ENCODE data around the gene CRB1. TPM values are rescaled to one million over a fixed set of nuclear protein-coding genes. Genes with fewer than 3 reads are reported as not detected.

The CRB1 gene
- total RNA-seq = 1 to 10 TPM in 1 of 10 donors, under 1 TPM in 8, not detected in 1; 0.10 to 1.5 (median 0.42) TPM
- polyA plus RNA-seq = under 1 TPM in 1 of 2 donors, not detected in 1; 0.04 TPM
- long read RNA-seq, donor 1, partial matches to known transcripts = 0 of 1 reads
- long read RNA-seq, donor 1, other reads (novel, unspliced or antisense) = 1 of 1 reads
- long read RNA-seq, donor 2 = 0 reads
- long read RNA-seq, donor 3, partial matches to known transcripts = 1 of 2 reads
- long read RNA-seq, donor 3, other reads (novel, unspliced or antisense) = 1 of 2 reads

GRCh38 chr1:197268012-197268411 is at the start of gene CRB1:
Gene CRB1 (plus strand): TSS chr1:197268252. CDS start chr1:197268413, 161 bp downstream.
- DNase-seq (no peak), ATAC-seq (no peak)
- intact Hi-C loops (cut with DNase I) = no loop called here

DNA sequence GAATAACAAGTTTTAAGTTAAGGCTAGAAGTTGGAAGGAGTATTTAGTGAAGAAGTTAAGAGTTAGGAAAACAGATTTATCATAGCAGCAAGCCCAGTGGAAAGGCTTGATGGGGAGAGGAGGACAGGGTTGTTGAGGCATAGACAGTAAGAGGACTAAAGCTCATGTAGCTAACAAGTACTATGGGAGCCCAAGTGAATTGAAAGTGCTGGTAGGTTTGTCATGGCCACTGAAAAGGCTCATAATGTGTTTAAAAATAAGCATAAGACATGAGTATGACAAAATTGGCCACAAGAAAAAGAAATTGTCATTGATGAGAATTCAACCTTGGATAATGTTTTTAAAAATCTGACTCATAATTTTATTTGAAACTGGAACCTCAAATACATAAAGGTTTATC is 49.2 kb upstream of the CRB1 start:
- Histone ChIP-seq H3K27ac (no peak overlapping the region), H3K27me3 (no peaks in the 10 kb centered on the region), H3K4me1 (no peaks in the 10 kb centered on the region), H3K36me3 (no peaks in the 10 kb centered on the region), H3K4me3 (no peak overlapping the region), H3K9me3 (no peaks in the 10 kb centered on the region)
- intact Hi-C loops (cut with DNase I) = no loop called here
- DNase-seq (no peak), ATAC-seq (no peak)
- TF ChIP-seq, protein P1, sequence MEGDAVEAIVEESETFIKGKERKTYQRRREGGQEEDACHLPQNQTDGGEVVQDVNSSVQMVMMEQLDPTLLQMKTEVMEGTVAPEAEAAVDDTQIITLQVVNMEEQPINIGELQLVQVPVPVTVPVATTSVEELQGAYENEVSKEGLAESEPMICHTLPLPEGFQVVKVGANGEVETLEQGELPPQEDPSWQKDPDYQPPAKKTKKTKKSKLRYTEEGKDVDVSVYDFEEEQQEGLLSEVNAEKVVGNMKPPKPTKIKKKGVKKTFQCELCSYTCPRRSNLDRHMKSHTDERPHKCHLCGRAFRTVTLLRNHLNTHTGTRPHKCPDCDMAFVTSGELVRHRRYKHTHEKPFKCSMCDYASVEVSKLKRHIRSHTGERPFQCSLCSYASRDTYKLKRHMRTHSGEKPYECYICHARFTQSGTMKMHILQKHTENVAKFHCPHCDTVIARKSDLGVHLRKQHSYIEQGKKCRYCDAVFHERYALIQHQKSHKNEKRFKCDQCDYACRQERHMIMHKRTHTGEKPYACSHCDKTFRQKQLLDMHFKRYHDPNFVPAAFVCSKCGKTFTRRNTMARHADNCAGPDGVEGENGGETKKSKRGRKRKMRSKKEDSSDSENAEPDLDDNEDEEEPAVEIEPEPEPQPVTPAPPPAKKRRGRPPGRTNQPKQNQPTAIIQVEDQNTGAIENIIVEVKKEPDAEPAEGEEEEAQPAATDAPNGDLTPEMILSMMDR (IDR thresholded peaks at IDR 0.05) = no peak

More at GRCh38 chr1:197268012-197268411, at the start of gene CRB1:
- TF ChIP-seq, protein P1 (IDR thresholded peaks at IDR 0.05) = no peak
- 53 to 58% methylated on average over 4 of the region's 4 CpGs for WGBS, 2 donors
- Histone ChIP-seq H3K27me3 (no peaks in the 10 kb centered on the region), H3K36me3 (no peaks in the 10 kb centered on the region), H3K4me3 (no peak within 1 kb of the TSS), H3K9me3 (no peaks in the 10 kb centered on the region), H3K27ac (no peak within 1 kb of the TSS), H3K4me1 (no peaks in the 10 kb centered on the region)

DNA sequence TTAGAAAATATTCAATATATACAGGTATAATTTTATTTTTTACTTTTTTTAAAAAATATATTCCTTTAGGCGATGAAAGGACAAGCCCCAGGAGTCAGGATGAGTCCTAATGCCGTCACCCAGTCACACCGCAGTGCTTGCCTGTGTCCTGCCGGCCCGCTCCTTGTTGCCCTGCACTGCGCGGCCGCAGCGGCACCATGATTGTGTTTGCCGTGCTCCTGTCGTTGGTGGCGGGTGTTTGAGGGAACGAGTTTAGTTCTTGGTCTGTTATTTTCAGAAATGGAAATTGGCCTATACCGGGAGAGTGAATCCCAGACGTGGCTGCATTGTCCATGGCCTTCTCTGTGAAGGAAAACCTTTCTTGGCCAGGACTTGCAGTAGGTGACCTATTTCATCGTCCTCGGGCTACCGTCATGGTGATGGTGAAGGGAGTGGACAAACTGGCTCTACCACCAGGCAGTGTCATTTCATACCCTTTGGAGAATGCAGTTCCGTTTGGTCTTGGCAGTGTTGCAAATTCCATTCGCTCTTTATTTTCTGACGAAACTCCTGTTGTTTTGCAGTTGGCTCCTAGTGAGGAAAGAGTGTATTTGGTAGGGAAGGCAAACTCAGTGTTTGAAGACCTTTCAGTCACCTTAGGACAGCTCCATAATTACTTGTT is 45.9 kb upstream of the CRB1 start:
- Histone ChIP-seq H3K27ac (no peak overlapping the region), H3K27me3 (no peaks in the 10 kb centered on the region), H3K4me1 (no peaks in the 10 kb centered on the region), H3K4me3 (no peak overlapping the region), H3K36me3 (no peaks in the 10 kb centered on the region), H3K9me3 (no peaks in the 10 kb centered on the region)
- TF ChIP-seq, protein P1 (IDR thresholded peaks at IDR 0.05) = no peak
- 91 to 92% methylated on average over 21 of the region's 21 CpGs for WGBS, 2 donors
- DNase-seq = no peak
- no peak for ATAC-seq
- intact Hi-C loops (cut with DNase I) = loop anchor here in 3 of 10 donors (5.0 to 10.0 kb wide), 2 partner anchors 40 to 133 kb away; no protein-coding TSS in a partner anchor

- intact Hi-C loops (cut with DNase I) = loop anchor here in 3 of 10 donors (5.0 to 10.0 kb wide), 2 partner anchors 40 to 132 kb away; no protein-coding TSS in a partner anchor
- WGBS, 2 donors = 86 to 92% methylated on average over 2 of the region's 2 CpGs
- Histone ChIP-seq H3K36me3 (no peaks in the 10 kb centered on the region), H3K27me3 (no peaks in the 10 kb centered on the region), H3K9me3 (no peaks in the 10 kb centered on the region), H3K27ac (no peak overlapping the region), H3K4me3 (no peak overlapping the region), H3K4me1 (no peaks in the 10 kb centered on the region)
- no peak for ATAC-seq
- TF ChIP-seq, protein P1 (IDR thresholded peaks at IDR 0.05) = no peak
- no peak for DNase-seq
Observed at GRCh38 chr1:197222780-197223179, 45.3 kb upstream of the CRB1 start.

Data from heart right ventricle (tissue), 16 donors.